SK-N-SH treated with all-trans-retinoic acid at 6 μM for 48 hours (cell line): ENCODE results near the gene PRRG2.

Experiments
- ISL1 ChIP-seq: fragments of 250-450 bp; sonication (Bioruptor Pico); IDR thresholded peaks from 2 replicates; pipeline ENCODE4 v2.1.2; 2022; ENCODE audit warnings: mild to moderate bottlenecking, moderate library complexity
- RARB ChIP-seq: fragments of 250-450 bp; sonication (Bioruptor Pico); IDR thresholded peaks from 2 replicates; pipeline ENCODE4 v1.8.0; 2021; ENCODE audit warnings: mild to moderate bottlenecking, moderate library complexity
- ZFP30 ChIP-seq: fragments of 450-650 bp; formaldehyde crosslinking; IDR thresholded peaks from 2 replicates; pipeline ENCODE4 v1.5.0; 2022; ENCODE audit warnings: mild to moderate bottlenecking, moderate library complexity
- TF ChIP-seq, protein P1 (sequence below): fragments of 250-450 bp; sonication (Bioruptor Pico); IDR thresholded peaks from 2 replicates; pipeline ENCODE4 v1.8.0; 2020; ENCODE audit warnings: mild to moderate bottlenecking, moderate library complexity, borderline replicate concordance
- TF ChIP-seq, protein P2 (sequence below): fragments of 250-450 bp; sonication (Bioruptor Pico); IDR thresholded peaks from 2 replicates; pipeline ENCODE4 v1.8.0; 2021; ENCODE audit warnings: low read depth, mild to moderate bottlenecking, moderate library complexity, borderline replicate concordance

DNA sequence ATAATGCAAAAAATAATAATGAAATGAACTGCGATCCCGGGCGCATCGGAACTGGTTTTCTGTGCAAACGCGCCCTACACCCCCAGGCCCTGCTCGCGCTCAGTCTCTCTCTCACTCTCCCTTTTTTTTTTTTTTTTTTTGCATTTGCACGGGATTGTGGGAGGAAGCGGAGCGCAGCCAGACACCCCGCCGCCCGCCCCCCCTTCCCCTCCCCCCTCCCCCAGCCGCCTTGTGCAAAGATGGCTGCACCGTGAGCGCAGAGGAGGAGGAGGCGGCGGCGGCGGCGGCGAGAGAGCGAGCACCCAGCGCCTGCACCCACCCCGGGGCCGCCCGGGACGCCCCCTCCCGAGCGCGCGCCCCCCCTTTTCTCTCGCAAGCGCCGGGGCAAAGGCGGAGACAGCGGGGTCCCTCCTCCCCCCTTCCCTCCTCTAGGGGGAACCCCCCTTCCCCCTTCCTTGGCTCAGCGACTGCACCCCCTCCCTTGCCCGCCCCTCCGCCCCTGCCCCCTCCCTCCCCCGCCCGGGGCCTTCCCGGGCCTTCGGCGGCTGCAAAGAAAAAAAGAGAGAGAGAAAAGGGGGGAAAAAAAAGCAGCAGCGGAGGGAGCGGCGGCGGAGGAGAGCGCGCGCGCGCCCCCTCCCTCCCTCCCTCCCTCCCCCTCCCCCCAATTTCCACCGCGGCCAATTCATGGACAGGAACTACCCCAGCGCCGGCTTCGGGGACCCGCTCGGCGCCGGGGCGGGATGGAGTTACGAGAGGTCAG is 10.0 kb downstream of the PRRG2 start, which contains the start of gene PRR12:
- TF ChIP-seq, protein P1, sequence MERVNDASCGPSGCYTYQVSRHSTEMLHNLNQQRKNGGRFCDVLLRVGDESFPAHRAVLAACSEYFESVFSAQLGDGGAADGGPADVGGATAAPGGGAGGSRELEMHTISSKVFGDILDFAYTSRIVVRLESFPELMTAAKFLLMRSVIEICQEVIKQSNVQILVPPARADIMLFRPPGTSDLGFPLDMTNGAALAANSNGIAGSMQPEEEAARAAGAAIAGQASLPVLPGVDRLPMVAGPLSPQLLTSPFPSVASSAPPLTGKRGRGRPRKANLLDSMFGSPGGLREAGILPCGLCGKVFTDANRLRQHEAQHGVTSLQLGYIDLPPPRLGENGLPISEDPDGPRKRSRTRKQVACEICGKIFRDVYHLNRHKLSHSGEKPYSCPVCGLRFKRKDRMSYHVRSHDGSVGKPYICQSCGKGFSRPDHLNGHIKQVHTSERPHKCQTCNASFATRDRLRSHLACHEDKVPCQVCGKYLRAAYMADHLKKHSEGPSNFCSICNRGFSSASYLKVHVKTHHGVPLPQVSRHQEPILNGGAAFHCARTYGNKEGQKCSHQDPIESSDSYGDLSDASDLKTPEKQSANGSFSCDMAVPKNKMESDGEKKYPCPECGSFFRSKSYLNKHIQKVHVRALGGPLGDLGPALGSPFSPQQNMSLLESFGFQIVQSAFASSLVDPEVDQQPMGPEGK (CRISPR knock-in tag), result no peak
- TF ChIP-seq ZFP30 (CRISPR knock-in tag) (no peak), ISL1 (CRISPR knock-in tag) (no peak), RARB (CRISPR knock-in tag) (no peak)
- TF ChIP-seq, protein P2, sequence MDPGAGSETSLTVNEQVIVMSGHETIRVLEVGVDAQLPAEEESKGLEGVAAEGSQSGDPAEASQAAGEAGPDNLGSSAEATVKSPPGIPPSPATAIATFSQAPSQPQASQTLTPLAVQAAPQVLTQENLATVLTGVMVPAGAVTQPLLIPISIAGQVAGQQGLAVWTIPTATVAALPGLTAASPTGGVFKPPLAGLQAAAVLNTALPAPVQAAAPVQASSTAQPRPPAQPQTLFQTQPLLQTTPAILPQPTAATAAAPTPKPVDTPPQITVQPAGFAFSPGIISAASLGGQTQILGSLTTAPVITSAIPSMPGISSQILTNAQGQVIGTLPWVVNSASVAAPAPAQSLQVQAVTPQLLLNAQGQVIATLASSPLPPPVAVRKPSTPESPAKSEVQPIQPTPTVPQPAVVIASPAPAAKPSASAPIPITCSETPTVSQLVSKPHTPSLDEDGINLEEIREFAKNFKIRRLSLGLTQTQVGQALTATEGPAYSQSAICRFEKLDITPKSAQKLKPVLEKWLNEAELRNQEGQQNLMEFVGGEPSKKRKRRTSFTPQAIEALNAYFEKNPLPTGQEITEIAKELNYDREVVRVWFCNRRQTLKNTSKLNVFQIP (CRISPR knock-in tag), result no peak
